Measurements from ENCODE around the gene NANOS3. TPM values are rescaled to one million over a fixed set of nuclear protein-coding genes. Genes with fewer than 3 reads are reported as not detected.

Gene NANOS3
- total and polyA plus RNA-seq, 2 of the 13 experiments (the other 11 are each of a cell fraction or from before 2014, with no cell fraction given) = 0.21 TPM; not detected in 1

DNA sequence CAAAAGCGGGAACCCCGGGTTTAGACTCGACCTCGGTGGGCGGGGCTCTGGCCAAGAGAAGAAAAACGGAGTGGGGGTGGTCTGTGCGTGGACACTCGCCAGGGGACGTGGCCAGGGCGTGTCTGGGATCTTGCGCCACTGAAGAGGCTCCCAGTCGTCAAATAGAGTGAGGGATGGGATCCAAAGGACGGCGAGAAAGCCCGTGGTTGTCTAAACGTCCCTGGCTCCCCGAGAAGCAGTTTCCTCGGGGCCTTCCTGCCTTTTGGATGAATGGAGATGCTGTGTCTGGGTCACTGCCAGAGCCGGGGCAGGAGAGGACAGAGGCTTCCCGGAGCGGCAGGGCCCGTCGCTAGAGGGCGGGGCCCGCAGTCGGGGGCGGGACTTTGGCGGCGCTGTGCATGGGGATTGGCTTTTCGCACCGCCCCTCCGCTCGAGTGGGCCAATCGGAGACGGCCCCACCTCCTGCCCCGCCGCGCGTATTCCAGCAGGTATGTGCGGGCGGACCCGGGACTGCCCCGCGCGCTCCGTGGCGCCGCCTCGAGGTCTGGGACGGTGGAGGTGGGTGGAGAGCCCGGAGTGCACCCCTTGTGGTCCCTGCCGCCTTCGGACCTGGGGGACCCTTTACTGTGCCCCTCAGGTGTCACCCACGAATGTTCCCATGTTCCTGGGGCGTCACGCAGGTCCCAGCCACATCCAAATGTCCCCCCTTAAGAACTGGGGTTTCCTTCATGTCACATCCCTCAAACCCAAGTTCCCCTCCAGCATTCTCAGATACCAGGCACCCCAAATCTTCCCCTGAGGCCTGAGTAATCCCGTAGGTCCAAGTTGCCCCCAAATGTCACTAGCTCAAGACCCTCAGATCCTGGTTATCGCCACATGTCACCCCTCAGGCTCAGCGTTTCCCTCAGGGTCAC is 43.3 kb upstream of the NANOS3 start (continued):
- TF ChIP-seq, protein P1, sequence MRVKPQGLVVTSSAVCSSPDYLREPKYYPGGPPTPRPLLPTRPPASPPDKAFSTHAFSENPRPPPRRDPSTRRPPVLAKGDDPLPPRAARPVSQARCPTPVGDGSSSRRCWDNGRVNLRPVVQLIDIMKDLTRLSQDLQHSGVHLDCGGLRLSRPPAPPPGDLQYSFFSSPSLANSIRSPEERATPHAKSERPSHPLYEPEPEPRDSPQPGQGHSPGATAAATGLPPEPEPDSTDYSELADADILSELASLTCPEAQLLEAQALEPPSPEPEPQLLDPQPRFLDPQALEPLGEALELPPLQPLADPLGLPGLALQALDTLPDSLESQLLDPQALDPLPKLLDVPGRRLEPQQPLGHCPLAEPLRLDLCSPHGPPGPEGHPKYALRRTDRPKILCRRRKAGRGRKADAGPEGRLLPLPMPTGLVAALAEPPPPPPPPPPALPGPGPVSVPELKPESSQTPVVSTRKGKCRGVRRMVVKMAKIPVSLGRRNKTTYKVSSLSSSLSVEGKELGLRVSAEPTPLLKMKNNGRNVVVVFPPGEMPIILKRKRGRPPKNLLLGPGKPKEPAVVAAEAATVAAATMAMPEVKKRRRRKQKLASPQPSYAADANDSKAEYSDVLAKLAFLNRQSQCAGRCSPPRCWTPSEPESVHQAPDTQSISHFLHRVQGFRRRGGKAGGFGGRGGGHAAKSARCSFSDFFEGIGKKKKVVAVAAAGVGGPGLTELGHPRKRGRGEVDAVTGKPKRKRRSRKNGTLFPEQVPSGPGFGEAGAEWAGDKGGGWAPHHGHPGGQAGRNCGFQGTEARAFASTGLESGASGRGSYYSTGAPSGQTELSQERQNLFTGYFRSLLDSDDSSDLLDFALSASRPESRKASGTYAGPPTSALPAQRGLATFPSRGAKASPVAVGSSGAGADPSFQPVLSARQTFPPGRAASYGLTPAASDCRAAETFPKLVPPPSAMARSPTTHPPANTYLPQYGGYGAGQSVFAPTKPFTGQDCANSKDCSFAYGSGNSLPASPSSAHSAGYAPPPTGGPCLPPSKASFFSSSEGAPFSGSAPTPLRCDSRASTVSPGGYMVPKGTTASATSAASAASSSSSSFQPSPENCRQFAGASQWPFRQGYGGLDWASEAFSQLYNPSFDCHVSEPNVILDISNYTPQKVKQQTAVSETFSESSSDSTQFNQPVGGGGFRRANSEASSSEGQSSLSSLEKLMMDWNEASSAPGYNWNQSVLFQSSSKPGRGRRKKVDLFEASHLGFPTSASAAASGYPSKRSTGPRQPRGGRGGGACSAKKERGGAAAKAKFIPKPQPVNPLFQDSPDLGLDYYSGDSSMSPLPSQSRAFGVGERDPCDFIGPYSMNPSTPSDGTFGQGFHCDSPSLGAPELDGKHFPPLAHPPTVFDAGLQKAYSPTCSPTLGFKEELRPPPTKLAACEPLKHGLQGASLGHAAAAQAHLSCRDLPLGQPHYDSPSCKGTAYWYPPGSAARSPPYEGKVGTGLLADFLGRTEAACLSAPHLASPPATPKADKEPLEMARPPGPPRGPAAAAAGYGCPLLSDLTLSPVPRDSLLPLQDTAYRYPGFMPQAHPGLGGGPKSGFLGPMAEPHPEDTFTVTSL (CRISPR knock-in tag; IDR thresholded peaks at IDR 0.05; ENCODE audit: borderline replicate concordance) = 0 out of 2 replicates have a peak, but pooled peaks have one; percentile 26
- TF ChIP-seq ZNF451 (CRISPR knock-in tag; IDR thresholded peaks at IDR 0.05) = no peak; the same call in 1 of the 2 replicates
- peak; percentile 52; the same call in 1 of the 2 replicates for TF ChIP-seq ZNF704 (CRISPR knock-in tag; IDR thresholded peaks at IDR 0.05; ENCODE audit: borderline replicate concordance)
- TF ChIP-seq ZBTB38 (CRISPR knock-in tag; IDR thresholded peaks at IDR 0.05) = no peak; the same call in 1 of the 2 replicates
- TF ChIP-seq, protein P2, sequence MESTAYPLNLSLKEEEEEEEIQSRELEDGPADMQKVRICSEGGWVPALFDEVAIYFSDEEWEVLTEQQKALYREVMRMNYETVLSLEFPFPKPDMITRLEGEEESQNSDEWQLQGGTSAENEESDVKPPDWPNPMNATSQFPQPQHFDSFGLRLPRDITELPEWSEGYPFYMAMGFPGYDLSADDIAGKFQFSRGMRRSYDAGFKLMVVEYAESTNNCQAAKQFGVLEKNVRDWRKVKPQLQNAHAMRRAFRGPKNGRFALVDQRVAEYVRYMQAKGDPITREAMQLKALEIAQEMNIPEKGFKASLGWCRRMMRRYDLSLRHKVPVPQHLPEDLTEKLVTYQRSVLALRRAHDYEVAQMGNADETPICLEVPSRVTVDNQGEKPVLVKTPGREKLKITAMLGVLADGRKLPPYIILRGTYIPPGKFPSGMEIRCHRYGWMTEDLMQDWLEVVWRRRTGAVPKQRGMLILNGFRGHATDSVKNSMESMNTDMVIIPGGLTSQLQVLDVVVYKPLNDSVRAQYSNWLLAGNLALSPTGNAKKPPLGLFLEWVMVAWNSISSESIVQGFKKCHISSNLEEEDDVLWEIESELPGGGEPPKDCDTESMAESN (CRISPR knock-in tag; conservative IDR thresholded peaks at IDR 0.05) = peak; percentile 56; the same call in 1 of the 2 replicates
- peak; percentile 75 for TF ChIP-seq GABPB1 (CRISPR knock-in tag; IDR thresholded peaks at IDR 0.05)
- TF ChIP-seq, protein P3, sequence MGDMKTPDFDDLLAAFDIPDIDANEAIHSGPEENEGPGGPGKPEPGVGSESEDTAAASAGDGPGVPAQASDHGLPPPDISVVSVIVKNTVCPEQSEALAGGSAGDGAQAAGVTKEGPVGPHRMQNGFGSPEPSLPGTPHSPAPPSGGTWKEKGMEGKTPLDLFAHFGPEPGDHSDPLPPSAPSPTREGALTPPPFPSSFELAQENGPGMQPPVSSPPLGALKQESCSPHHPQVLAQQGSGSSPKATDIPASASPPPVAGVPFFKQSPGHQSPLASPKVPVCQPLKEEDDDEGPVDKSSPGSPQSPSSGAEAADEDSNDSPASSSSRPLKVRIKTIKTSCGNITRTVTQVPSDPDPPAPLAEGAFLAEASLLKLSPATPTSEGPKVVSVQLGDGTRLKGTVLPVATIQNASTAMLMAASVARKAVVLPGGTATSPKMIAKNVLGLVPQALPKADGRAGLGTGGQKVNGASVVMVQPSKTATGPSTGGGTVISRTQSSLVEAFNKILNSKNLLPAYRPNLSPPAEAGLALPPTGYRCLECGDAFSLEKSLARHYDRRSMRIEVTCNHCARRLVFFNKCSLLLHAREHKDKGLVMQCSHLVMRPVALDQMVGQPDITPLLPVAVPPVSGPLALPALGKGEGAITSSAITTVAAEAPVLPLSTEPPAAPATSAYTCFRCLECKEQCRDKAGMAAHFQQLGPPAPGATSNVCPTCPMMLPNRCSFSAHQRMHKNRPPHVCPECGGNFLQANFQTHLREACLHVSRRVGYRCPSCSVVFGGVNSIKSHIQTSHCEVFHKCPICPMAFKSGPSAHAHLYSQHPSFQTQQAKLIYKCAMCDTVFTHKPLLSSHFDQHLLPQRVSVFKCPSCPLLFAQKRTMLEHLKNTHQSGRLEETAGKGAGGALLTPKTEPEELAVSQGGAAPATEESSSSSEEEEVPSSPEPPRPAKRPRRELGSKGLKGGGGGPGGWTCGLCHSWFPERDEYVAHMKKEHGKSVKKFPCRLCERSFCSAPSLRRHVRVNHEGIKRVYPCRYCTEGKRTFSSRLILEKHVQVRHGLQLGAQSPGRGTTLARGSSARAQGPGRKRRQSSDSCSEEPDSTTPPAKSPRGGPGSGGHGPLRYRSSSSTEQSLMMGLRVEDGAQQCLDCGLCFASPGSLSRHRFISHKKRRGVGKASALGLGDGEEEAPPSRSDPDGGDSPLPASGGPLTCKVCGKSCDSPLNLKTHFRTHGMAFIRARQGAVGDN (CRISPR knock-in tag; IDR thresholded peaks at IDR 0.05) = peak; percentile 67
- TF ChIP-seq SUZ12 (IDR thresholded peaks at IDR 0.05; ENCODE audit: low read depth, low read length) = no peak

All from HepG2 (cell line).